PC-3 (cell line): Measurements from ENCODE around the gene PHC2. TPM values are rescaled to one million over a fixed set of nuclear protein-coding genes. Genes with fewer than 3 reads are reported as not detected.
A peak's percentile ranks its signal among the peaks of the same experiment; 100 is the strongest.

Experiments used
- ATAC-seq: fragments of 200-7000 bp; cut with Tn5 transposase; 2 replicates; pipeline ENCODE4 v1.9.1; 2020; ENCODE audit warnings: mild to moderate bottlenecking, moderate library complexity
- BruUV-seq: library from RNA; stranded (reverse); fragments of 400-500 nt; replicated peaks from 2 replicates; lab custom pipeline; 2021; lab: Mats Ljungman, UMichigan
- CTCF ChIA-PET: fragments of 300-600 bp; sonication (Branson Sonifier 250); formaldehyde crosslinking; loops from one replicate; lab custom pipeline; 2022; ENCODE audit warnings: antibody characterized with exemption; lab: Charles Lee
- POLR2A ChIA-PET: fragments of 300-600 bp; sonication (Branson Sonifier 250); formaldehyde crosslinking; loops from one replicate; lab custom pipeline; 2022; ENCODE audit warnings: antibody characterized with exemption; ENCODE audit not compliant: unreplicated experiment; lab: Charles Lee
- DNase-seq: peaks from one replicate; pipeline ENCODE4 v3.0.0-alpha.2; 2015
- H2AFZ ChIP-seq: fragments of 300-600 bp; sonication (generic); 2 replicates; pipeline ENCODE4 v1.6.0; 2016; ENCODE audit warnings: antibody characterized with exemption, low read length
- H3F3A ChIP-seq: fragments of 300-600 bp; sonication (generic); one replicate; pipeline ENCODE4 v1.6.0; 2017; ENCODE audit warnings: antibody characterized with exemption, low read length, control low read depth, mild to moderate bottlenecking; ENCODE audit not compliant: unreplicated experiment
- H3K27ac ChIP-seq: fragments of 300-600 bp; sonication (generic); 2 replicates; pipeline ENCODE4 v1.5.1; 2016; ENCODE audit warnings: mild to moderate bottlenecking, low read length
- H3K27me3 ChIP-seq: fragments of 300-600 bp; sonication (generic); 2 replicates; pipeline ENCODE4 v1.6.1; 2016; ENCODE audit warnings: low read length, mixed read lengths
- H3K36me3 ChIP-seq: fragments of 300-600 bp; sonication (generic); 2 replicates; pipeline ENCODE4 v1.6.1; 2016; ENCODE audit warnings: low read depth, mixed run types, low read length, mixed read lengths
- H3K4me1 ChIP-seq: fragments of 300-600 bp; sonication (generic); 2 replicates; pipeline ENCODE4 v1.5.1; 2016; ENCODE audit warnings: low read length; ENCODE audit not compliant: insufficient read depth
- H3K4me2 ChIP-seq: fragments of 300-600 bp; sonication (generic); 2 replicates; pipeline ENCODE4 v1.6.0; 2016; ENCODE audit warnings: low read length
- H3K4me3 ChIP-seq: fragments of 300-600 bp; sonication (generic); 2 replicates; pipeline ENCODE4 v1.5.1; 2016; ENCODE audit warnings: mild to moderate bottlenecking, low read length, mixed read lengths
- H3K79me2 ChIP-seq: fragments of 300-600 bp; sonication (generic); 2 replicates; pipeline ENCODE4 v1.6.1; 2017; ENCODE audit warnings: low read length, mixed read lengths
- H3K9ac ChIP-seq: fragments of 300-600 bp; sonication (generic); 2 replicates; pipeline ENCODE4 v1.6.0; 2016; ENCODE audit warnings: mild to moderate bottlenecking, low read length
- H3K9me2 ChIP-seq: fragments of 300-600 bp; sonication (generic); replicated peaks from 2 replicates; pipeline ENCODE4 v1.6.1; 2016; ENCODE audit warnings: mixed run types, low read length, mixed read lengths
- H3K9me3 ChIP-seq: fragments of 300-600 bp; sonication (generic); 2 replicates; pipeline ENCODE4 v1.6.1; 2016; ENCODE audit warnings: low read length, mixed read lengths
- H4K20me1 ChIP-seq: fragments of 300-600 bp; sonication (generic); 2 replicates; pipeline ENCODE4 v1.6.1; 2016; ENCODE audit warnings: low read length, mixed read lengths
- CTCF ChIP-seq: fragments of 300-600 bp; sonication (generic); conservative IDR thresholded peaks from 2 replicates; pipeline ENCODE4 v1.5.1; 2017; ENCODE audit warnings: antibody characterized with exemption, low read depth, mild to moderate bottlenecking, low read length
- EZH2 ChIP-seq: fragments of 300-600 bp; sonication (generic); IDR thresholded peaks from one replicate; pipeline ENCODE4 v1.6.1; 2017; ENCODE audit warnings: antibody characterized with exemption, mild to moderate bottlenecking, low read length; ENCODE audit not compliant: unreplicated experiment
- EZH2phosphoT487 ChIP-seq: fragments of 300-600 bp; sonication (generic); IDR thresholded peaks from 2 replicates; pipeline ENCODE4 v1.6.1; 2018; ENCODE audit warnings: mild to moderate bottlenecking, antibody characterized with exemption, low read length, borderline replicate concordance
- intact Hi-C: fragments of 100-400 bp; cut with micrococcal nuclease; formaldehyde crosslinking; loops from 2 replicates; pipeline ENCODE4 v1.9.0; 2023
- total RNA-seq: library from RNA; depleted of rRNA; stranded (reverse); fragments of >200 nt; gene quantifications from 2 replicates; pipeline ENCODE4 v1.2.3, GENCODE V29; 2014

Gene PHC2
- total RNA-seq, 1 experiment from 2014 or later, result 134 TPM

- ChIA-PET POLR2A (interaction anchor here (1.4 kb wide), 1 partner anchor 21 kb away, joined by 5 read pairs; no protein-coding TSS in a partner anchor), CTCF (interaction anchor here (0.7 kb wide), 1 partner anchor 13 kb away, joined by 3 read pairs; no protein-coding TSS in a partner anchor)
- Histone ChIP-seq H3K4me3 (no peak overlapping the region), H3K9me3 (no peaks in the 10 kb centered on the region), H3F3A (no peaks in the 10 kb centered on the region), H3K27ac (no peak overlapping the region), H3K9me2 (no peaks in the 10 kb centered on the region), H3K4me2 (no peak overlapping the region), H3K9ac (no peak overlapping the region), H4K20me1 (no peaks in the 10 kb centered on the region), H2AFZ (no peak overlapping the region), H3K36me3 (no peaks in the 10 kb centered on the region), H3K27me3 (no peaks in the 10 kb centered on the region), H3K79me2 (no peaks in the 10 kb centered on the region), H3K4me1 (peaks cover 25% of the 10 kb centered on the region)
- TF ChIP-seq EZH2phosphoT487 (no peak), EZH2 (no peak), CTCF (no peak)
- no TSS peak for BruUV-seq
- ATAC-seq (no peak), DNase-seq (no peak)
- intact Hi-C loops, result loop anchor here (5.0 kb wide), 2 partner anchors 62 to 87 kb away; no protein-coding TSS in a partner anchor
Observed at GRCh38 chr1:33454646-33455282, 23.9 kb upstream of the PHC2 start.

GRCh38 chr1:33446590-33446989 lies 15.7 kb upstream of the PHC2 start:
- 0 out of 2 replicates have a peak overlapping the region, but pooled peaks have one; percentile 18 for H2AFZ ChIP-seq
- ChIA-PET POLR2A (no interaction called here), CTCF (no interaction called here)
- no peak overlapping the region for H3K4me2 ChIP-seq
- no peaks in the 10 kb centered on the region for H3K27me3 ChIP-seq
- H3K36me3 ChIP-seq, result no peaks in the 10 kb centered on the region
- H3K9me2 ChIP-seq, result no peaks in the 10 kb centered on the region
- no TSS peak for BruUV-seq
- no peaks in the 10 kb centered on the region for H3K9me3 ChIP-seq
- DNase-seq (no peak), ATAC-seq (no peak; the same call in 1 of the 2 replicates)
- peaks cover 34% of the 10 kb centered on the region for H3K4me1 ChIP-seq
- peaks cover 4% of the 10 kb centered on the region for H3F3A ChIP-seq
- no peak overlapping the region for H3K4me3 ChIP-seq
- no peak overlapping the region for H3K9ac ChIP-seq
- no peak overlapping the region for H3K27ac ChIP-seq
- intact Hi-C loops, result no loop called here
- TF ChIP-seq EZH2, result no peak
- no peak for TF ChIP-seq EZH2phosphoT487
- TF ChIP-seq CTCF, result no peak
- H4K20me1 ChIP-seq, result no peaks in the 10 kb centered on the region
- H3K79me2 ChIP-seq, result no peaks in the 10 kb centered on the region

- no peaks in the 10 kb centered on the region for H3K27me3 ChIP-seq
- POLR2A ChIA-PET, result no interaction called here
- H2AFZ ChIP-seq, result no peak overlapping the region
- H3K4me2 ChIP-seq, result no peak overlapping the region
- H3F3A ChIP-seq, result peaks cover 4% of the 10 kb centered on the region
- H3K4me3 ChIP-seq, result no peak overlapping the region
- no peak overlapping the region for H3K27ac ChIP-seq
- CTCF ChIA-PET, result no interaction called here
- ATAC-seq (no peak), DNase-seq (no peak)
- H4K20me1 ChIP-seq, result no peaks in the 10 kb centered on the region
- no peaks in the 10 kb centered on the region for H3K36me3 ChIP-seq
- no TSS peak for BruUV-seq
- H3K4me1 ChIP-seq, result peaks cover 44% of the 10 kb centered on the region
- TF ChIP-seq EZH2 (no peak), EZH2phosphoT487 (no peak), CTCF (no peak)
- H3K79me2 ChIP-seq, result no peaks in the 10 kb centered on the region
- intact Hi-C loops, result no loop called here
- H3K9me2 ChIP-seq, result no peaks in the 10 kb centered on the region
- no peak overlapping the region for H3K9ac ChIP-seq
- no peaks in the 10 kb centered on the region for H3K9me3 ChIP-seq
Observed at GRCh38 chr1:33445108-33445507, 14.2 kb upstream of the PHC2 start.
